K562 (cell line): Measurements from ENCODE around the gene ZNF502. TPM values are rescaled to one million over a fixed set of nuclear protein-coding genes. Genes with fewer than 3 reads are reported as not detected.

Experiments
- ATAC-seq: fragments of 200-7000 bp; cut with Tn5 transposase; 3 replicates; pipeline ENCODE4 v1.9.1; 2020; ENCODE audit warnings: moderate library complexity
- BruUV-seq: library from RNA; stranded (reverse); fragments of 400-500 nt; replicated peaks from 2 replicates; lab custom pipeline; 2021; lab: Mats Ljungman, UMichigan
- CTCF ChIA-PET: fragments of 300-600 bp; formaldehyde crosslinking; extraction: SDS; loops from one replicate; lab custom pipeline; 2021; ENCODE audit warnings: low intra/inter-chr PET ratio; lab: Yijun Ruan, JAX
- POLR2A ChIA-PET: fragments of 300-600, 350-650 bp; sonication (Branson Sonifier 250); formaldehyde crosslinking; extraction: SDS; loops from one replicate; lab custom pipeline; 2021; ENCODE audit warnings: antibody characterized with exemption, inconsistent platforms; lab: Yijun Ruan, JAX
- DNase-seq, 4 experiments: peaks; one replicate each; pipeline versions ENCODE4 v3.0.0 to v3.0.0-alpha.2; 2011 to 2018; ENCODE audit warnings: low spot score in 3 of 4, mixed read lengths in 3 of 4; ENCODE audit errors: extremely low read depth in 1 of 4
- FAIRE-seq: peaks from 2 replicates; lab custom pipeline; 2011; peaks lifted over from hg19 to GRCh38; lab: Jason Lieb, UNC
- H2AFZ ChIP-seq: 2 replicates; pipeline ENCODE4 v1.6.0; 2011; ENCODE audit warnings: low read depth, low read length, control low read depth, inconsistent platforms
- H3K27ac ChIP-seq: fragments of 200-600 bp; 3 replicates; pipeline ENCODE4 v1.8.0; 2011; ENCODE audit warnings: low read depth, mild to moderate bottlenecking, control low read depth, inconsistent platforms, low read length, moderate library complexity, mixed read lengths; ENCODE audit errors: extremely low read depth
- H3K27me3 ChIP-seq, 2 experiments: fragments of 300-600 bp in 1 of 2; 2 replicates in 1 of 2; 3 replicates in 1 of 2; pipeline versions ENCODE4 v1.6.0 to v1.8.0; 2011; ENCODE audit warnings: inconsistent platforms in 2 of 2, low read length in 2 of 2, mild to moderate bottlenecking in 1 of 2, mixed read lengths in 1 of 2, moderate library complexity in 1 of 2; ENCODE audit not compliant: control insufficient read depth in 2 of 2, insufficient read depth in 2 of 2
- H3K36me3 ChIP-seq: fragments of 300-600 bp; 3 replicates; pipeline ENCODE4 v1.8.0; 2011; ENCODE audit warnings: mild to moderate bottlenecking, low read length, inconsistent platforms; ENCODE audit not compliant: control insufficient read depth, insufficient read depth
- H3K4me1 ChIP-seq, 2 experiments: fragments of 200-600 bp in 1 of 2; replicated peaks in 1 of 2; 2 replicates in 1 of 2; 3 replicates in 1 of 2; pipeline versions ENCODE4 v1.5.1 to v1.8.0; 2011; ENCODE audit warnings: inconsistent platforms in 2 of 2, low read length in 2 of 2, mild to moderate bottlenecking in 1 of 2, mixed read lengths in 1 of 2, moderate library complexity in 1 of 2; ENCODE audit not compliant: control insufficient read depth in 2 of 2, insufficient read depth in 2 of 2
- H3K4me2 ChIP-seq: 2 replicates; pipeline ENCODE4 v1.6.1; 2011; ENCODE audit warnings: low read length, control low read depth, inconsistent platforms, mixed read lengths; ENCODE audit not compliant: insufficient read depth
- H3K4me3 ChIP-seq: fragments of 200-600 bp; sonication (generic), shearing (Covaris generic); 2 replicates; pipeline ENCODE4 v1.5.1; 2016; ENCODE audit warnings: control low read depth, inconsistent platforms
- H3K79me2 ChIP-seq: fragments of 200-600 bp; 3 replicates; pipeline ENCODE4 v1.8.0; 2011; ENCODE audit warnings: low read length, inconsistent platforms; ENCODE audit not compliant: control insufficient read depth, insufficient read depth
- H3K9ac ChIP-seq, 2 experiments: 2 replicates each; pipeline versions ENCODE4 v1.6.0 to v1.6.1; 2011; ENCODE audit warnings: low read depth in 2 of 2, low read length in 2 of 2, control low read depth in 1 of 2, inconsistent platforms in 1 of 2, mild to moderate bottlenecking in 1 of 2, mixed read lengths in 1 of 2; ENCODE audit not compliant: insufficient read depth in 1 of 2
- H3K9me1 ChIP-seq: one replicate; pipeline ENCODE4 v1.6.0; 2011; ENCODE audit warnings: inconsistent platforms, mild to moderate bottlenecking, low read length, moderate library complexity; ENCODE audit not compliant: control insufficient read depth, insufficient read depth
- H3K9me3 ChIP-seq: replicated peaks from 2 replicates; pipeline ENCODE4 v1.5.1; 2011; ENCODE audit warnings: low read depth, low read length, inconsistent platforms; ENCODE audit not compliant: control insufficient read depth, insufficient read depth
- H4K20me1 ChIP-seq: replicated peaks from 2 replicates; pipeline ENCODE4 v1.6.1; 2011; ENCODE audit warnings: low read length, inconsistent platforms, mixed read lengths; ENCODE audit not compliant: control insufficient read depth, insufficient read depth
- AFF1 ChIP-seq, 2 experiments: fragments of 450-650 bp; IDR thresholded peaks; 2 replicates each; pipeline ENCODE4 v1.6.1; 2018; ENCODE audit warnings: mild to moderate bottlenecking in 2 of 2, low read depth in 1 of 2; ENCODE audit not compliant: partially characterized antibody in 2 of 2
- HNRNPUL1 ChIP-seq: fragments of 200-400 bp; formaldehyde crosslinking; IDR thresholded peaks from 2 replicates; pipeline ENCODE4 v1.6.1; 2017; ENCODE audit warnings: low read length
- MED1 ChIP-seq: sonication (generic); formaldehyde crosslinking; IDR thresholded peaks from 2 replicates; pipeline ENCODE4 v1.8.1; 2023; ENCODE audit warnings: missing genetic modification reagents, borderline replicate concordance
- MLLT1 ChIP-seq, 2 experiments: fragments of 450-650 bp; IDR thresholded peaks; 2 replicates each; pipeline ENCODE4 v1.6.1; 2016
- SPI1 ChIP-seq: IDR thresholded peaks from 2 replicates; pipeline ENCODE4 v1.6.1; 2011; ENCODE audit warnings: low read depth, low read length, control low read depth, borderline replicate concordance
- ZBTB8A ChIP-seq: fragments of 450-650 bp; IDR thresholded peaks from 2 replicates; pipeline ENCODE4 v1.6.1; 2018; ENCODE audit warnings: mild to moderate bottlenecking, moderate library complexity; ENCODE audit not compliant: partially characterized antibody
- ZFP91 ChIP-seq: sonication (generic); formaldehyde crosslinking; IDR thresholded peaks from 2 replicates; pipeline ENCODE4 v1.8.0; 2022; ENCODE audit warnings: mild to moderate bottlenecking, missing genetic modification reagents
- ZNF444 ChIP-seq: fragments of 250-450 bp; sonication (Bioruptor Pico); IDR thresholded peaks from 2 replicates; pipeline ENCODE4 v1.4.0; 2020; ENCODE audit warnings: mild to moderate bottlenecking, moderate library complexity
- ZNF449 ChIP-seq: fragments of 250-450 bp; sonication (Bioruptor Pico); IDR thresholded peaks from 2 replicates; pipeline ENCODE4 v1.8.0; 2022; ENCODE audit warnings: moderate library complexity, mild to moderate bottlenecking, inconsistent platforms
- ZNF76 ChIP-seq: fragments of 250-450 bp; sonication (Bioruptor Pico); IDR thresholded peaks from 2 replicates; pipeline ENCODE4 v1.4.0; 2020; ENCODE audit warnings: mild to moderate bottlenecking, moderate library complexity, borderline replicate concordance
- WGBS: fragments of 100-300 bp; shearing (Covaris generic); methylation state at CpG from one replicate; pipeline ENCODE4 v1.1.6; 2016; ENCODE audit warnings: low coverage, mixed read lengths; ENCODE audit not compliant: insufficient coverage; ENCODE audit errors: missing lambda C conversion rate; 5-methylcytosine and 5-hydroxymethylcytosine counted together
- in situ Hi-C: fragments of 300-500 bp; cut with MboI; formaldehyde crosslinking; loops from 4 replicates; pipeline ENCODE4 v1.15.0; 2018; ENCODE audit warnings: inconsistent platforms, mixed read lengths
- intact Hi-C: fragments of 100-400 bp; cut with micrococcal nuclease; formaldehyde crosslinking; loops from 2 replicates; pipeline ENCODE4 v1.14.2; 2022
- polyA plus RNA-seq, 8 experiments: library from polyadenylated mRNA; depleted of rRNA in 4 of 8; stranded (reverse) in 5 of 8; unstranded in 3 of 8; fragments of >200 nt; fragmentation: Nextera tagmentation in 2 of 8; fragmentation: Illumina TruSeq in 1 of 8; extraction: Ambion mirVana in 2 of 8; extraction: Trizol in 1 of 8; gene quantifications; 2 replicates each; pipeline versions ENCODE4 v1.2.1 to v1.2.3, GENCODE V29; 2011 to 2014; ENCODE audit warnings: inconsistent platforms in 1 of 8, missing spikeins in 1 of 8
- total RNA-seq, 7 experiments: library from RNA; depleted of rRNA in 6 of 7; stranded (reverse); fragments of >200 nt in 6 of 7; fragmentation: Illumina TruSeq in 2 of 7; extraction: Trizol in 2 of 7; gene quantifications; 2 replicates each; pipeline versions ENCODE4 v1.2.1 to v1.2.3, GENCODE V29; 2011 to 2021; ENCODE audit warnings: low replicate concordance in 1 of 7

Gene ZNF502
- total and polyA plus RNA-seq, 9 of the 15 experiments (the other 6 are each of a cell fraction or from before 2014, with no cell fraction given), result 0.38 to 0.98 (median 0.67) TPM

- TF ChIP-seq ZFP91 (CRISPR knock-in tag) (no peak), MLLT1 (IDR thresholded peaks at IDR 0.05) (no peak), HNRNPUL1 (no peak), ZBTB8A (no peak)
Observed at GRCh38 chr3:44680921-44681455, 31.5 kb upstream of the ZNF502 start (continued).

- DNase-seq (no peak), FAIRE-seq (no peak), ATAC-seq (no peak)
- H3K9me1 ChIP-seq, result no peaks in the 10 kb centered on the region
- 0% methylated on average over 2 of the region's 2 CpGs for WGBS
- ChIA-PET POLR2A (interaction anchor here (0.6 to 1.8 kb wide), 3 partner anchors 16 to 986 kb away, joined by 3 to 4 read pairs (median 4); no protein-coding TSS in a partner anchor), CTCF (no interaction called here)
- intact Hi-C loops, result no loop called here
- peaks cover 3% of the 10 kb centered on the region; the same call in 1 of the 2 replicates for H3K9me3 ChIP-seq
- no peak overlapping the region for H3K27ac ChIP-seq
- BruUV-seq, result no TSS peak
- no peak overlapping the region for H2AFZ ChIP-seq
- H3K79me2 ChIP-seq, result no peaks in the 10 kb centered on the region
- H3K4me3 ChIP-seq, result no peak overlapping the region
- H4K20me1 ChIP-seq, result no peaks in the 10 kb centered on the region
- in situ Hi-C loops, result no loop called here
- peaks cover 0 to 5% of the 10 kb centered on the region in 2 experiments; a peak in 1 of 5 replicates for H3K4me1 ChIP-seq
- no peak overlapping the region for H3K9ac ChIP-seq
- peaks cover 5 to 14% of the 10 kb centered on the region in 2 experiments; a peak in 4 of 5 replicates for H3K27me3 ChIP-seq
- H3K4me2 ChIP-seq, result no peak overlapping the region
- no peaks in the 10 kb centered on the region for H3K36me3 ChIP-seq
- TF ChIP-seq SPI1, result no peak
- no peak for TF ChIP-seq AFF1 (IDR thresholded peaks at IDR 0.05; ENCODE audit: low read depth in 1 of 2, partially characterized antibody in 2 of 2)
- TF ChIP-seq ZNF76 (CRISPR knock-in tag), result no peak
- TF ChIP-seq ZNF444 (CRISPR knock-in tag), result no peak
- no peak for TF ChIP-seq MED1
- no peak for TF ChIP-seq ZNF449
Observed at GRCh38 chr3:44682182-44682896, 30.1 kb upstream of the ZNF502 start.
